Left lobe of liver (tissue), 2 donors: ENCODE measurements around the gene UBL4B. TPM values are rescaled to one million over a fixed set of nuclear protein-coding genes. Genes with fewer than 3 reads are reported as not detected.
A peak's percentile ranks its signal among the peaks of the same experiment; 100 is the strongest.

Experiments used
- ATAC-seq: fragments of 200-7000 bp; cut with Tn5 transposase; one replicate; pipeline ENCODE4 v1.9.1; 2020; ENCODE audit warnings: mild to moderate bottlenecking, moderate library complexity
- DNase-seq: peaks from one replicate; pipeline ENCODE4 v3.0.0-alpha.2; 2020; ENCODE audit warnings: low spot score
- total RNA-seq: library from RNA; stranded (reverse); gene quantifications from one replicate; pipeline ENCODE4 v1.2.1, GENCODE V29; 2021
- donor health status: DM: no; HTN: no; CAD: no; lungs with moderate emphysema.
- donor health status: DM: no; HTN: yes; CAD: no.

Gene UBL4B
- total RNA-seq, 1 donor from 2014 or later: not detected

DNA sequence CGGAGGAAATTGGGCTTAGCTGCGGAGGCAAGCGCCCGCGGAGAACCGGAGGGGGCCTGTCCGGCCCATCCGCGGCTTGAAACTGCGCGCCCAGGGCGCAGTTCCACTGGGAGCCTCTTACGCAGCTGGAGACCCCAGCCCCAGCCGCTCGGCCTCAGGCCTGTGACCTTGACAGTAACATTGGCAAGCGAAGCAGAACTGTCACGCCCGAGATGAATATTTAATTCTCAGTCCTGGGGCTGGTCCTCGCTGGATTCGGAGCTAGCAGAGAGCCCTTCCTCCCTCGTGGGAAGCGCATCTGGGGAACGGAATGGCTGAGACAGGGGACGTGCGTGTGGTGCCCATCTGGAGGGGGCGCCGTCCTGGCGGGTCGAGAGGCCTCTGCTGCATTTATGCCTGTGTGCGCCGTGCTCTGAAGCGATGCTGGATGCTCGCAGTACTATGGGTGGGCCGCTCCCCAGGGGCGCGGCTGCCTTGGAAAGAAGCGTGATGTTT is 39.0 kb downstream of the UBL4B start:
- DNase-seq (no peak), ATAC-seq (no peak)

DNA sequence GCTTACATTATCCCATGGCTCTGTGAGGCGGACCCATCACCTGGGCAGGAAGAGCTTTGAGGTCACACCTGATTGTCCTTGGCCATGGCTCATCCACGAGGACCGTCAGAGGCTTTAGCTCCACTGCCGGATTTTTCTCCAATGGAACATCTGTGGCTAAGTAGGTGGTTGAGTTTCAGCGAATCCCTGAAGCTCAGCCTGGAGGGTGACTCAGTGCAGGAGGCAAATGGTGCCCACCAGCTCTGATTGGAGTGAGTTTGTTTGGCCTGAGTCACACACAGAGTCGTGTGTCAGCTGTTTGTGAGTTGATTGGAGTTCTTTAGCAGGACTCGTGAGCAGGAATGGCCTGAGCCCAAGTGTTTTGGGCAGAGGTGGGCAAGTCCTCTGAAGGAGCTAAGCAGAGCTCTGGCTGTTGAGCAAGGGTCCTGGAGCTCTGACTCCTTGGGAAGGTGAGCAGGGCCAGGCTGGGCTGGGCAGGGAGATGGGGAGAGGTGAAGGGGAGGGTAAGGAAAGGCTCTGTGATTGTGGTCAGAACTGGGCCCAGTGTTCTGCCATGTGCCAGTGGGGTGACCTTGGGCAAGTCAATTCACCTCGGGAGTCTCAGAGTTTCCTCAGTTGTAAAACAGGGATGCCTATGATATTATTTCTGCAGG is 40.0 kb downstream of the UBL4B start:
- ATAC-seq (no peak), DNase-seq (no peak)

DNA sequence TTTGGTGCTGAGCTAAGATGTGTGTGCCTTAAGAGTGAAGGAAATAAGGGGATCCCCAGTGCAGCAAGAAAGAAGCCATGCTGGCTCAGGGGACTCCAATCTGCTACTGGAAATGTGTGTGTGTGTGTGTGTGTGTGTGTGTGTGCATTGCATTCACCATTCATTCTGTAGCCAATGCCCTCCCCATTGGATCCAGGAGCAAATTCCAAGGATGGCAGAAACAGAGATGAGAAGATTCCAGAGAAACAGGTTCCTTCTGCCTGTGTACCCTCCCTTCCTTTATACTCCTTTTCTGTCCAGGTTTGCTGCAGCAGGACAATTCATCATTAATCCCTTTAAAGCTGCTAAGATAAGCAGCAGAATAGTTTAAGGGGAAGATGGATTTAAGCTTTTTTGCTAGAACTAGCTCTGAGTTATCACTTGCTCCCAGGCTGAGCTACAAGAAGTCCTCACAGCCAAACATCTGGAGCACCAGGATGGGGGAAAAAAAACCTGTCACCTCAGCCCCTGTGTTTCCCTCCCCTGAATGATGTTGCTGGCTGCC is 41.2 kb downstream of the UBL4B start:
- no peak for DNase-seq
- no peak for ATAC-seq

DNA sequence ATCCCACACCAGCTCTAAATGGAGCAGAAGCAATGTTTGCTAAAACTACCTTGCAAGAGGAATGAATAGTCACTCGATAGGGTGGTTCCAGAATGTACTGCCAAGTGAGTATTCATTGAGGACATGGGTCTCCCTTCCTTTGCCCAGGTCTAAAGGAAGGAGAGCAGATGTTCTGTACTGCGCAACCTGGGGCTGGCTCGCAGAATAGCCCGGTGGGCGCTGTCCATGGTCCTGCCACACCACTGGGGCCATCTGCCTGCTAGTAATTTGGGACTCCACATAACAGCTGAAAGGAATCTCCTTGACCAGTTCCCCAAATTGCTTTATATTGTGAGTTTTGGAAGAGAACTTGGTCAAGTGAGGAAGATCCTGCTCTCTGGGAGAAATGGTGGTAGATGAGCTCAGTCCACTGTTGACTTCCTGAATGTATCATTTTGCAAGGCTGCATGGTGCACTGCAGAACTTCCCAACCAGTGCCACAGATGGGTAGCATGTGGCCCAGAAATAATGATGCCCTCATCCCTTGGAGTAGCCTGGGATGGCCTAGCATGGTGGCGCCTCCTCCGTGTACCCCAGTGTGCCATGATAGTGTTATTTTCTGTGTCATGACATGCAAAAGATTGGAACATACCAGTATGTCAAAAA is 43.8 kb downstream of the UBL4B start:
- ATAC-seq (peak; percentile 92), DNase-seq (peak; percentile 57)

DNA sequence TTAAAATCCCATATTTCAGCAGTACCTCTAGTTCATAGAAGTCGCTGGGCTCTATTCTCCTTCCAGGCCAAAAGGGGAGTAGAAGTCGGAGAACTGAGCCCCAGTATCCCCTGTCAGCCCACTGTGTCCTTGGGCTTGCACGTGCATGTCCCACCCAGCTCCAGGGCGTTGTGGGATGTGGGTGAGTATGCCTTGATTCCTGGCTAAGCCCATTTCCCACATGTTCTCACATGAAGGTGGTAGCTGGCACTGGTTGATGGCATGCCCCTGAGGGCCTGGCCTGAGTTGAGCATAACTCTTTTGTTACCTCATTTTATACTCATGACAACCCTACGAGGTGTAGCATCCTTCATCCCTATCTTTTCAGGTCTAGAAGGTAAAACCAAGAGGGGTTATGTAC is 46.0 kb downstream of the UBL4B start:
- DNase-seq (no peak), ATAC-seq (no peak)

DNA sequence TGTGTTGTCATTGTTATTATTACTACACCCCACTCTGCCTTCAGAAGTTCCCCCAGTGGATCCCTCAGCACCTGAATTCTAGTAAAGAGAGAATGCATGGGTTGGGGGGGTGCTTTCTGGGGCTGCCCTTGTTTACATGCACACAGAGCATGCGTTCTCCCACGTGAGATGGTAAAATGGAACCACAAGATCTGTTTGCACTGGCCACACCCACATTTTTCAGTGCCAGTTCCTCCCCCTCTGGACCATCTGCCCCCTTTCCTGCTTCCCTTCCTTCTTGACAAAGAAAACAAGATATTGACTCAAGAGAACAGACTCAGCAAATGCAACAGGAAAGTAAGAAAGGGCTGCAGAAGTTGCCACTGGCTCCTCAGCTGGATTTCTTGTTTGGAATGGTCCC is 46.9 kb downstream of the UBL4B start:
- DNase-seq: no peak
- no peak for ATAC-seq

DNA sequence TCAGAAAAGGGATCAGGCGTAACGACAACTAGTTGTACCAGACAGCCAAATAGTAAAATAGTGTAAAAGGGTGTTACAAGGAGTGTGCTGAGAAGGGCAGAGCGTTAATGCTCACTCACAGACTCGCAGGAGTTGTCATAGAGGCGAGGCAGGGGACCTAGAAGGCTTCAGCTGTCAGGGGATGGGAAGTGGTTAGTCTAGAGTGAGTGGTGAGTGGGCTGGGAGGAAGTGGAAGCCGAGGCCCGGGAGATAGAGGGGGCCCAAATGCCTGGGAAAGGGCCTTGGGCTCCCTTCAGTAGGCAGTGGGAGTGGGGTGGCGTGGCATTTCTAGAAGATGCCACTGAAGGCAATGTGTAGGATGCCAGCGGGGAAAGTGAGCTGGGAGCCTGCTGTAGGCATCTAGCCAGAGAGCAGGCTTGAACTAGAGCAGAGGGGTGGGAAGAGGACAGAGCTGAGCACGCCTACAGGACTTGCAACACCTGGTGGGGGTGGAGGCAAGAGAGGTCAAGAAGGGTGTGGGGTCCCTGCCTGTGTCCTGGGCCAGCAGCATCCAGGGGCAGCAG is 48.4 kb downstream of the UBL4B start:
- ATAC-seq (no peak), DNase-seq (no peak)

DNA sequence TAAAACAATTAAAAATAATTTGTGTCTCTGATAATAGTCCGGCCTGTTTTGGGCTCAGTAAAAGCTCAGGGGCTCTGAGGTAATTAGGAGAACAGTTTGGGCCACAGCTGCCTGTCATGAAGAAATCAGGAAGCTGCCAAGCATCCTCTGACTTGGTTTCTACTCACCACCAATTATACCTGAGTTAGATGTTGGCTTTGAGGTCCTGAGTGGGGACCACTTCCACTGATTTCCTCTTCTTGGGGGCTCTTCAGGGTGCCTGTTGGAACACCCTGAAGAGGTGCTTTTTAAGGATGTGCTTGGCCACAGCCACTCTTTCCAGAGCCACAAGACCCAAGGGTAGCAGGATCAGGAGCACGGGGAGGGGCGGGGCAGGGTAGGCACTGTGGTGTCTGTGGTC is 48.9 kb downstream of the UBL4B start:
- no peak for DNase-seq
- no peak for ATAC-seq

DNA sequence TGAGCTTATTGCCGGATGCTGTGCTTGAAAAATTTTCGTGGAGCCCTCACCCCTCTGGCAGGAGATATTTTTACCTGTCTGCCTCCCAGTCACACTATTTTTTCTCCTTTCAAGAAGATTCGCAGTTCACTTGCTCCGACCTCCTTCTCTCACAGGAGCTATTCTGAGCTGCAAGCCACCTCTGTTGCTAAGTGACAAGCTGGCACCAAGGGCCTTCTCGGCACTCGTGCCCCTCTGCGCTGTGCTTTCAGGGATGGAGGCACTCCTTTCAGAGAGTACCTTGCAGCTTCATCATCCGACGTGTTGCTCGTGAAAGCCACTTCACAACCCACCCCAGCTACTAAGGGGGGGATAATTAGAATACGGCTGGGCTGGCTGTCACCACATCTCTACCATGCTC is 49.6 kb downstream of the UBL4B start:
- DNase-seq (no peak), ATAC-seq (no peak)

Other genes starting within 250 kb of the UBL4B start
- 12.5 TPM for gene CSF1, start 201.6 kb upstream of the UBL4B start, total RNA-seq
- 59.9 TPM for gene AHCYL1, start 127.7 kb upstream of the UBL4B start, total RNA-seq
- gene STRIP1, start 77.8 kb upstream of the UBL4B start, total RNA-seq: 12.5 TPM
- gene ALX3, start 41.8 kb upstream of the UBL4B start, total RNA-seq: not detected
- gene SLC6A17, start 38.1 kb downstream of the UBL4B start, total RNA-seq: not detected
- gene KCNC4, start 97.9 kb downstream of the UBL4B start, total RNA-seq: 1.8 TPM
- 9.6 TPM for gene RBM15, start 226.9 kb downstream of the UBL4B start, total RNA-seq